Measurements from ENCODE around the gene ZNF516.

ZNF516 gene

DNA sequence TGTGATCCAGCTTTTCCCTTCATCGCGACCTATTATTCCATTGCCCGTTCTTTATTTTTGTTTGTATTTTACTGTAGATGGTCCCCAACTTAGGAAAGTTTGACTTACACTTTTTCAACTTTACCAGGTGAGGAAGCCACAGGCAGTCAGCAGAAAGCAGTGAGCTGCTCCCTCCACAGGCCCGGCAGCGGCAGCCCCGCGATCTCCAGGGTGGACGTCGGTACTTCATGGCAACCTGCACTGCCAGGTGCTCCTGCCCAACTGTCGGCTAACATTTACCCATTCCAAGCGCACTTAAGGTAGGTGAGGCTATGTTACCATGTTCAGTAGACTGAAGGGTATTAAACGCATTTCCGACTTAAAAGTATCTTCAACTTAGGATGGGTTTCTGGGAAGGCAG, 12.8 kb downstream of the ZNF516 start:
- no peak overlapping the region for H3K4me3 ChIP-seq (ENCODE audit: low read depth in 1 of 2, low read length in 2 of 2)
- no peaks in the 10 kb centered on the region for H3K36me3 ChIP-seq (ENCODE audit: insufficient read depth, low read length)
- no peaks in the 10 kb centered on the region for H3K4me1 ChIP-seq (ENCODE audit: insufficient read depth, low read length)
- no peaks in the 10 kb centered on the region for H3K27me3 ChIP-seq (ENCODE audit: insufficient read depth, low read length, poor library complexity)
- no peaks in the 10 kb centered on the region for H3K9me3 ChIP-seq (ENCODE audit: insufficient read depth, low read length, severe bottlenecking)
- no peak overlapping the region for H2AFZ ChIP-seq (ENCODE audit: low read depth, low read length)
- no peak overlapping the region for H3K27ac ChIP-seq (ENCODE audit: low read length)
- no peaks in the 10 kb centered on the region for H3K79me2 ChIP-seq (ENCODE audit: insufficient read depth, low read length)
- no peak for DNase-seq
- H3K4me2 ChIP-seq (ENCODE audit: insufficient read depth, low read length) = no peak overlapping the region
- no peak for TF ChIP-seq CTCF (IDR thresholded peaks at IDR 0.05; ENCODE audit: borderline replicate concordance, extremely low read depth, low read length, poor library complexity, severe bottlenecking)
- TF ChIP-seq EZH2 (IDR thresholded peaks at IDR 0.05; ENCODE audit: borderline replicate concordance, low read depth, low read length, severe bottlenecking) = no peak
- H4K20me1 ChIP-seq (ENCODE audit: insufficient read depth, low read length) = no peaks in the 10 kb centered on the region
- H3K9ac ChIP-seq (ENCODE audit: low read depth, low read length) = no peak overlapping the region
- ATAC-seq (ENCODE audit: insufficient read depth, low read depth) = no peak

DNA sequence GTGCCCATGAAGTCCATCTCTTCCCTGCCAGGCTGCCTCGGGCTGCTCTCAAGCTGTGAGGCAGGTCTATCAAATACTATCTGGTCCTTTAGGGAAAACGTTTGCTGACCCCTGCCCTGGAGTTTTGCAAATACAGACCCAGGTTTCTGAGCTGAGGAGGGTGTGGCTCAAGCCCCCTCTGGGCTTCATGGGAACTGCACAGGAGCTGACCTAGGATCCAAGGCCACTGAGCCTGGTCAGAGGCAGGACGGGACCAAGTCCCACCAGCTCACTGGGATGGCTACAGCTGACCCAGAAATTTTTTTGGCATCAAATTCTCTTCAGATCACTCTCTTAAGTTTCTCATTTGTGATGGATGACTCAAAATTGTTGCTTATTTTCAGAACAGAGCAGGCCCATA, 14.1 kb downstream of the ZNF516 start:
- H3K27ac ChIP-seq (ENCODE audit: low read length) = no peak overlapping the region
- H2AFZ ChIP-seq (ENCODE audit: low read depth, low read length) = no peak overlapping the region
- H3K4me1 ChIP-seq (ENCODE audit: insufficient read depth, low read length) = no peaks in the 10 kb centered on the region
- TF ChIP-seq CTCF (IDR thresholded peaks at IDR 0.05; ENCODE audit: borderline replicate concordance, extremely low read depth, low read length, poor library complexity, severe bottlenecking) (peak; percentile 21), EZH2 (IDR thresholded peaks at IDR 0.05; ENCODE audit: borderline replicate concordance, low read depth, low read length, severe bottlenecking) (no peak)
- DNase-seq (no peak), ATAC-seq (ENCODE audit: insufficient read depth, low read depth) (no peak)
- H3K9me3 ChIP-seq (ENCODE audit: insufficient read depth, low read length, severe bottlenecking) = no peaks in the 10 kb centered on the region
- H4K20me1 ChIP-seq (ENCODE audit: insufficient read depth, low read length) = no peaks in the 10 kb centered on the region
- H3K4me2 ChIP-seq (ENCODE audit: insufficient read depth, low read length) = no peak overlapping the region
- no peaks in the 10 kb centered on the region for H3K36me3 ChIP-seq (ENCODE audit: insufficient read depth, low read length)
- H3K27me3 ChIP-seq (ENCODE audit: insufficient read depth, low read length, poor library complexity) = peaks cover under 1% of the 10 kb centered on the region
- H3K4me3 ChIP-seq (ENCODE audit: low read depth in 1 of 2, low read length in 2 of 2) = no peak overlapping the region
- H3K9ac ChIP-seq (ENCODE audit: low read depth, low read length) = no peak overlapping the region
- no peaks in the 10 kb centered on the region for H3K79me2 ChIP-seq (ENCODE audit: insufficient read depth, low read length)

- Histone ChIP-seq H2AFZ (ENCODE audit: low read depth, low read length) (no peak overlapping the region), H3K4me1 (ENCODE audit: insufficient read depth, low read length) (no peaks in the 10 kb centered on the region), H3K4me3 (ENCODE audit: low read depth in 1 of 2, low read length in 2 of 2) (no peak overlapping the region), H3K79me2 (ENCODE audit: insufficient read depth, low read length) (no peaks in the 10 kb centered on the region), H3K4me2 (ENCODE audit: insufficient read depth, low read length) (no peak overlapping the region), H3K27ac (ENCODE audit: low read length) (no peak overlapping the region), H3K9me3 (ENCODE audit: insufficient read depth, low read length, severe bottlenecking) (no peaks in the 10 kb centered on the region), H3K27me3 (ENCODE audit: insufficient read depth, low read length, poor library complexity) (peaks cover 3% of the 10 kb centered on the region), H3K9ac (ENCODE audit: low read depth, low read length) (no peak overlapping the region), H4K20me1 (ENCODE audit: insufficient read depth, low read length) (no peaks in the 10 kb centered on the region), H3K36me3 (ENCODE audit: insufficient read depth, low read length) (no peaks in the 10 kb centered on the region)
- ATAC-seq (ENCODE audit: insufficient read depth, low read depth) = no peak
- TF ChIP-seq EZH2 (IDR thresholded peaks at IDR 0.05; ENCODE audit: borderline replicate concordance, low read depth, low read length, severe bottlenecking) = no peak
- no peak for TF ChIP-seq CTCF (IDR thresholded peaks at IDR 0.05; ENCODE audit: borderline replicate concordance, extremely low read depth, low read length, poor library complexity, severe bottlenecking)
- no peak for DNase-seq
Measured at GRCh38 chr18:76479351-76480238, 15.4 kb downstream of the ZNF516 start.
